A673 (cell line): Measurements from ENCODE around the gene STAP2.

Source experiments
- EZH2 ChIP-seq: fragments of 200-600 bp; sonication (generic); IDR thresholded peaks from 2 replicates; pipeline ENCODE4 v1.6.1; 2017; ENCODE audit warnings: borderline replicate concordance, low read depth, mild to moderate bottlenecking, mixed read lengths, antibody characterized with exemption, low read length; ENCODE audit not compliant: poor library complexity, severe bottlenecking
- TF ChIP-seq, protein P1 (sequence below): fragments of 300-800, 200-600 bp; sonication (generic); conservative IDR thresholded peaks from 2 replicates; pipeline ENCODE4 v1.5.1; 2017; ENCODE audit warnings: low read depth, mild to moderate bottlenecking, antibody characterized with exemption, low read length, moderate library complexity, mixed read lengths

DNA sequence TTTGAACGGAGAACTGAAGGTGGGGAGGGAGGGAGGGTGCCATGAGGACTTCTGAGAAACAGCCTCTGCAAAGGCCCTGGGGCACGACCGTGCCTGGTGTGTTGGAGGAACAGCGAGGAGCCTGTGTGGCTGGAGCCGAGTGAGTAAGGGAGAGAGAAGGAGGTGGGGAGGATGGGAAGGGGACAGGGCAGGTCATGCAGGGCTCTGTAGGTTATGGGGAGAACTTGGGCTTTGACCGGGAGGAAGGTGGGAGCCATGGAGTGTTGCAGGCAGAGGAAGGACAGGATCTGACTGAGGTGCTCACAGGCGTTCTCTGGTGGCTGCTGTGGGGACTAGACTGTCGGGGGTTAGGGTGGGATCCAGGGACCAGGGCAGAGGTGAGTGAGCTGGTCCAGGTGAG, 11.5 kb upstream of the STAP2 start:
- TF ChIP-seq, protein P1, sequence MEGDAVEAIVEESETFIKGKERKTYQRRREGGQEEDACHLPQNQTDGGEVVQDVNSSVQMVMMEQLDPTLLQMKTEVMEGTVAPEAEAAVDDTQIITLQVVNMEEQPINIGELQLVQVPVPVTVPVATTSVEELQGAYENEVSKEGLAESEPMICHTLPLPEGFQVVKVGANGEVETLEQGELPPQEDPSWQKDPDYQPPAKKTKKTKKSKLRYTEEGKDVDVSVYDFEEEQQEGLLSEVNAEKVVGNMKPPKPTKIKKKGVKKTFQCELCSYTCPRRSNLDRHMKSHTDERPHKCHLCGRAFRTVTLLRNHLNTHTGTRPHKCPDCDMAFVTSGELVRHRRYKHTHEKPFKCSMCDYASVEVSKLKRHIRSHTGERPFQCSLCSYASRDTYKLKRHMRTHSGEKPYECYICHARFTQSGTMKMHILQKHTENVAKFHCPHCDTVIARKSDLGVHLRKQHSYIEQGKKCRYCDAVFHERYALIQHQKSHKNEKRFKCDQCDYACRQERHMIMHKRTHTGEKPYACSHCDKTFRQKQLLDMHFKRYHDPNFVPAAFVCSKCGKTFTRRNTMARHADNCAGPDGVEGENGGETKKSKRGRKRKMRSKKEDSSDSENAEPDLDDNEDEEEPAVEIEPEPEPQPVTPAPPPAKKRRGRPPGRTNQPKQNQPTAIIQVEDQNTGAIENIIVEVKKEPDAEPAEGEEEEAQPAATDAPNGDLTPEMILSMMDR = no peak
- TF ChIP-seq EZH2 = no peak
